A549 (cell line): Measurements from ENCODE around the gene SMARCA5.

ENCODE experiments used
- HOXB5 ChIP-seq: fragments of 250-450 bp; sonication (Bioruptor Pico); IDR thresholded peaks from 2 replicates; pipeline ENCODE4 v1.5.0; 2020; ENCODE audit warnings: mild to moderate bottlenecking, moderate library complexity
- TF ChIP-seq, protein P1 (sequence below): fragments of >200 bp; sonication (Bioruptor Twin); formaldehyde crosslinking; IDR thresholded peaks from 3 replicates; pipeline ENCODE4 v1.5.1; 2016

DNA sequence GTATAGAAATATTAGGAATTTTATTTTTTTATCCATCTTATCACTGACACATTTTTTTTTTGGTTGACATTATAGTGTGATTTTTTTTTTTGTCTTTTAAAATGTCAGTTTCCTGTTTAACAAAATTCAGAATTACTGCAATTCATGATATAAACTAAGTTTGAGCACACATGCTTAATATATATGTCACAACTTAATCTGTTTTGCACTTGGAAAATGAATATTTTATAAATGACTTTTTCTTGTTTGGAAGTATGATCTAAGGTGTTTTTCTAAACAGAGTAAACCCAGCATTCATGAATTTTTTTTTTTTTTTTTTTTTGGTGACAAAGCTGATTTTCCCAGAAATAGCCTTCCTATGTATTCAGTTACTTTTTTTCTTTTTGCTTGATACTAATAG is 2.4 kb downstream of the SMARCA5 start:
- TF ChIP-seq, protein P1, sequence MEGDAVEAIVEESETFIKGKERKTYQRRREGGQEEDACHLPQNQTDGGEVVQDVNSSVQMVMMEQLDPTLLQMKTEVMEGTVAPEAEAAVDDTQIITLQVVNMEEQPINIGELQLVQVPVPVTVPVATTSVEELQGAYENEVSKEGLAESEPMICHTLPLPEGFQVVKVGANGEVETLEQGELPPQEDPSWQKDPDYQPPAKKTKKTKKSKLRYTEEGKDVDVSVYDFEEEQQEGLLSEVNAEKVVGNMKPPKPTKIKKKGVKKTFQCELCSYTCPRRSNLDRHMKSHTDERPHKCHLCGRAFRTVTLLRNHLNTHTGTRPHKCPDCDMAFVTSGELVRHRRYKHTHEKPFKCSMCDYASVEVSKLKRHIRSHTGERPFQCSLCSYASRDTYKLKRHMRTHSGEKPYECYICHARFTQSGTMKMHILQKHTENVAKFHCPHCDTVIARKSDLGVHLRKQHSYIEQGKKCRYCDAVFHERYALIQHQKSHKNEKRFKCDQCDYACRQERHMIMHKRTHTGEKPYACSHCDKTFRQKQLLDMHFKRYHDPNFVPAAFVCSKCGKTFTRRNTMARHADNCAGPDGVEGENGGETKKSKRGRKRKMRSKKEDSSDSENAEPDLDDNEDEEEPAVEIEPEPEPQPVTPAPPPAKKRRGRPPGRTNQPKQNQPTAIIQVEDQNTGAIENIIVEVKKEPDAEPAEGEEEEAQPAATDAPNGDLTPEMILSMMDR, result no peak
- no peak for TF ChIP-seq HOXB5 (CRISPR knock-in tag)
